ENCODE measurements around the gene CAMK2A. TPM values are rescaled to one million over a fixed set of nuclear protein-coding genes. Genes with fewer than 3 reads are reported as not detected.

Gene CAMK2A
- total RNA-seq, 2 experiments from 2014 or later: not detected

GRCh38 chr5:150311015-150311692, 21.6 kb upstream of the CAMK2A start:
- H3K36me3 Mint-ChIP-seq (ENCODE audit: low read depth): no peaks in the 10 kb centered on the region
- no peaks in the 10 kb centered on the region for H3K9me3 Mint-ChIP-seq
- peaks cover 15% of the 10 kb centered on the region for H3K27me3 Mint-ChIP-seq
- CTCF ChIA-PET: interaction anchor here (1.3 kb wide), 1 partner anchor 9 kb away, joined by 3 read pairs; no protein-coding TSS in a partner anchor
- DNase-seq: no peak
- H3K27ac Mint-ChIP-seq: no peak overlapping the region
- POLR2A ChIA-PET: no interaction called here
- H3K4me1 Mint-ChIP-seq: no peaks in the 10 kb centered on the region
- H3K4me3 Mint-ChIP-seq: no peak overlapping the region

- no peak for DNase-seq
- ChIA-PET POLR2A (no interaction called here), CTCF (interaction anchor here (1.3 kb wide), 1 partner anchor 10 kb away, joined by 3 read pairs; no protein-coding TSS in a partner anchor)
- no peaks in the 10 kb centered on the region for H3K4me1 Mint-ChIP-seq
- no peaks in the 10 kb centered on the region for H3K36me3 Mint-ChIP-seq (ENCODE audit: low read depth)
- H3K4me3 Mint-ChIP-seq: no peak overlapping the region
- peaks cover 19% of the 10 kb centered on the region for H3K27me3 Mint-ChIP-seq
- no peaks in the 10 kb centered on the region for H3K9me3 Mint-ChIP-seq
- H3K27ac Mint-ChIP-seq: no peak overlapping the region
These were observed 20.7 kb upstream of the CAMK2A start for GRCh38 chr5:150310246-150310645.

- no peaks in the 10 kb centered on the region for H3K9me3 Mint-ChIP-seq
- no peaks in the 10 kb centered on the region for H3K36me3 Mint-ChIP-seq (ENCODE audit: low read depth)
These were observed 20.3 kb upstream of the CAMK2A start for GRCh38 chr5:150309886-150310239.

GRCh38 chr5:150309101-150309885, 19.7 kb upstream of the CAMK2A start:
- no peak overlapping the region for H3K4me3 Mint-ChIP-seq
- no peaks in the 10 kb centered on the region for H3K36me3 Mint-ChIP-seq (ENCODE audit: low read depth)
- H3K27me3 Mint-ChIP-seq: peaks cover 20% of the 10 kb centered on the region
- CTCF ChIA-PET: no interaction called here
- DNase-seq: no peak
- POLR2A ChIA-PET: no interaction called here
- no peaks in the 10 kb centered on the region for H3K9me3 Mint-ChIP-seq
- no peak overlapping the region for H3K27ac Mint-ChIP-seq
- no peaks in the 10 kb centered on the region for H3K4me1 Mint-ChIP-seq

More at GRCh38 chr5:150309886-150310239, 20.3 kb upstream of the CAMK2A start:
- H3K4me3 Mint-ChIP-seq: no peak overlapping the region
- H3K27ac Mint-ChIP-seq: no peak overlapping the region
- POLR2A ChIA-PET: no interaction called here
- peaks cover 19% of the 10 kb centered on the region for H3K27me3 Mint-ChIP-seq
- CTCF ChIA-PET: interaction anchor here (1.3 kb wide), 1 partner anchor 10 kb away, joined by 3 read pairs; no protein-coding TSS in a partner anchor
- DNase-seq: no peak
- H3K4me1 Mint-ChIP-seq: no peaks in the 10 kb centered on the region

GRCh38 chr5:150307617-150308426, 18.2 kb upstream of the CAMK2A start:
- Mint-ChIP-seq H3K4me3 (no peak overlapping the region), H3K4me1 (no peaks in the 10 kb centered on the region)
- POLR2A ChIA-PET: no interaction called here

GRCh38 chr5:150306775-150307174, 17.2 kb upstream of the CAMK2A start:
- Mint-ChIP-seq H3K27me3 (peaks cover 33% of the 10 kb centered on the region), H3K27ac (no peak overlapping the region), H3K9me3 (no peaks in the 10 kb centered on the region), H3K4me1 (no peaks in the 10 kb centered on the region), H3K36me3 (ENCODE audit: low read depth) (no peaks in the 10 kb centered on the region), H3K4me3 (no peak overlapping the region)
- no peak for DNase-seq
- ChIA-PET POLR2A (no interaction called here), CTCF (no interaction called here)

More at GRCh38 chr5:150307617-150308426, 18.2 kb upstream of the CAMK2A start:
- CTCF ChIA-PET: interaction anchor here (1.2 kb wide), 1 partner anchor 43 kb away, joined by 3 read pairs; no protein-coding TSS in a partner anchor
- H3K36me3 Mint-ChIP-seq (ENCODE audit: low read depth): no peaks in the 10 kb centered on the region
- no peak for DNase-seq
- no peaks in the 10 kb centered on the region for H3K9me3 Mint-ChIP-seq
- peaks cover 31% of the 10 kb centered on the region for H3K27me3 Mint-ChIP-seq
- no peak overlapping the region for H3K27ac Mint-ChIP-seq

GRCh38 chr5:150305557-150305956, 16.0 kb upstream of the CAMK2A start:
- Mint-ChIP-seq H3K27ac (no peak overlapping the region), H3K4me1 (no peaks in the 10 kb centered on the region), H3K36me3 (ENCODE audit: low read depth) (no peaks in the 10 kb centered on the region), H3K4me3 (no peak overlapping the region), H3K9me3 (no peaks in the 10 kb centered on the region), H3K27me3 (peaks cover 39% of the 10 kb centered on the region)
- POLR2A ChIA-PET: no interaction called here
- CTCF ChIA-PET: no interaction called here
- DNase-seq: no peak

- no peak overlapping the region for H3K27ac Mint-ChIP-seq
- ChIA-PET CTCF (no interaction called here), POLR2A (no interaction called here)
- H3K27me3 Mint-ChIP-seq: peaks cover 42% of the 10 kb centered on the region
- no peak overlapping the region for H3K4me3 Mint-ChIP-seq
- H3K4me1 Mint-ChIP-seq: no peaks in the 10 kb centered on the region
- H3K9me3 Mint-ChIP-seq: no peaks in the 10 kb centered on the region
- no peak for DNase-seq
- H3K36me3 Mint-ChIP-seq (ENCODE audit: low read depth): no peaks in the 10 kb centered on the region
These were observed 15.5 kb upstream of the CAMK2A start for GRCh38 chr5:150305095-150305494.

- Mint-ChIP-seq H3K27me3 (peaks cover 43% of the 10 kb centered on the region), H3K27ac (no peak overlapping the region), H3K9me3 (no peaks in the 10 kb centered on the region), H3K36me3 (ENCODE audit: low read depth) (no peaks in the 10 kb centered on the region), H3K4me3 (no peak overlapping the region), H3K4me1 (no peaks in the 10 kb centered on the region)
- ChIA-PET CTCF (no interaction called here), POLR2A (no interaction called here)
- no peak for DNase-seq
These were observed 15.0 kb upstream of the CAMK2A start for GRCh38 chr5:150304481-150305081.

GRCh38 chr5:150303660-150304386, 14.2 kb upstream of the CAMK2A start:
- Mint-ChIP-seq H3K9me3 (no peaks in the 10 kb centered on the region), H3K27ac (no peak overlapping the region), H3K27me3 (peaks cover 46% of the 10 kb centered on the region), H3K36me3 (ENCODE audit: low read depth) (no peaks in the 10 kb centered on the region), H3K4me1 (no peaks in the 10 kb centered on the region), H3K4me3 (no peak overlapping the region)
- CTCF ChIA-PET: no interaction called here
- DNase-seq: no peak
- POLR2A ChIA-PET: no interaction called here

GRCh38 chr5:150303070-150303615, 13.6 kb upstream of the CAMK2A start:
- H3K36me3 Mint-ChIP-seq (ENCODE audit: low read depth): no peaks in the 10 kb centered on the region
- CTCF ChIA-PET: no interaction called here
- DNase-seq: no peak
- H3K4me1 Mint-ChIP-seq: no peaks in the 10 kb centered on the region
- H3K27me3 Mint-ChIP-seq: peaks cover 45% of the 10 kb centered on the region
- H3K9me3 Mint-ChIP-seq: no peaks in the 10 kb centered on the region
- POLR2A ChIA-PET: no interaction called here
- H3K27ac Mint-ChIP-seq: no peak overlapping the region
- no peak overlapping the region for H3K4me3 Mint-ChIP-seq

GRCh38 chr5:150302301-150303069, 12.9 kb upstream of the CAMK2A start, which contains the start of gene ARSI:
Gene ARSI (minus strand): TSS chr5:150302905. CDS start chr5:150302373, 532 bp downstream.
- POLR2A ChIA-PET: no interaction called here
- DNase-seq: no peak
- Mint-ChIP-seq H3K4me1 (no peaks in the 10 kb centered on the region), H3K27me3 (peaks cover 41% of the 10 kb centered on the region), H3K36me3 (ENCODE audit: low read depth) (no peaks in the 10 kb centered on the region), H3K27ac (no peak within 1 kb of the TSS), H3K4me3 (no peak within 1 kb of the TSS), H3K9me3 (no peaks in the 10 kb centered on the region)
- CTCF ChIA-PET: no interaction called here

Measured in activated CD4-positive, alpha-beta memory T cell treated with anti-CD3 and anti-CD28 coated beads, Interleukin-2, amount 10 ng/mL, durations not matched to agents 7 days and 5 days (primary cell).